Uterus (tissue), 2 donors: ENCODE results near the gene DNAH6.

Source experiments
- POLR2A ChIP-seq, 2 donors: fragments of 450-650 bp; IDR thresholded peaks; one replicate each; pipeline ENCODE4 v1.6.1; 2016; ENCODE audit warnings: antibody characterized with exemption in 2 of 2, mild to moderate bottlenecking in 1 of 2, moderate library complexity in 1 of 2
- TF ChIP-seq, protein P1 (sequence below), 4 experiments: fragments of 200-600 bp in 2 of 4; fragments of 450-650 bp in 2 of 4; sonication (generic) in 2 of 4; IDR thresholded peaks; one replicate each; pipeline ENCODE4 v1.5.1; 2016 to 2019; ENCODE audit warnings: antibody characterized with exemption in 4 of 4, mild to moderate bottlenecking in 2 of 4, moderate library complexity in 1 of 4

DNA sequence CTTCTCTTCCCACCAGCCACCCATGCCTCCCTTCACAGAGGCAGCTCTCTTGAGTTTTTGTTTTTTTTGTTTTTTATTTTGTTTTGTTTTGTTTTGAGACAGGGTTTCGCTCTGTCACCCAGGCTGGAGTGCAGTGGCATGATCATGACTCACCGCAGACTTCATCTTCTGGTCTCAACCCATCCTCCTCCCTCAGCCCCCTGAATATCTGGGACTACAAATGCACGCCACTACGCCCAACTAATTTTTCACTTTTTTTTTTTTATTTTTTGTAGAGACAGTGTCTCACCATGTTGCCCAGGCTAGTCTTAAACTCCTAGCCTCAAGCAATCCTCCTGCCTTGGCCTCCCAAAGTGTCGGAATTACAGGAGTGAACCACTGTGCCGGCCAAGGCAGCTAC, 203.1 kb downstream of the DNAH6 start:
- TF ChIP-seq, protein P1, sequence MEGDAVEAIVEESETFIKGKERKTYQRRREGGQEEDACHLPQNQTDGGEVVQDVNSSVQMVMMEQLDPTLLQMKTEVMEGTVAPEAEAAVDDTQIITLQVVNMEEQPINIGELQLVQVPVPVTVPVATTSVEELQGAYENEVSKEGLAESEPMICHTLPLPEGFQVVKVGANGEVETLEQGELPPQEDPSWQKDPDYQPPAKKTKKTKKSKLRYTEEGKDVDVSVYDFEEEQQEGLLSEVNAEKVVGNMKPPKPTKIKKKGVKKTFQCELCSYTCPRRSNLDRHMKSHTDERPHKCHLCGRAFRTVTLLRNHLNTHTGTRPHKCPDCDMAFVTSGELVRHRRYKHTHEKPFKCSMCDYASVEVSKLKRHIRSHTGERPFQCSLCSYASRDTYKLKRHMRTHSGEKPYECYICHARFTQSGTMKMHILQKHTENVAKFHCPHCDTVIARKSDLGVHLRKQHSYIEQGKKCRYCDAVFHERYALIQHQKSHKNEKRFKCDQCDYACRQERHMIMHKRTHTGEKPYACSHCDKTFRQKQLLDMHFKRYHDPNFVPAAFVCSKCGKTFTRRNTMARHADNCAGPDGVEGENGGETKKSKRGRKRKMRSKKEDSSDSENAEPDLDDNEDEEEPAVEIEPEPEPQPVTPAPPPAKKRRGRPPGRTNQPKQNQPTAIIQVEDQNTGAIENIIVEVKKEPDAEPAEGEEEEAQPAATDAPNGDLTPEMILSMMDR (IDR thresholded peaks at IDR 0.05): no peak
- TF ChIP-seq POLR2A (IDR thresholded peaks at IDR 0.05): no peak
